GM23338 (cell line): ENCODE data around the gene PLK2.

ENCODE experiments used
- CREB1 ChIP-seq: fragments of 250-450 bp; sonication (Bioruptor Pico); IDR thresholded peaks from 2 replicates; pipeline ENCODE4 v1.5.0; 2020; ENCODE audit warnings: low read depth, mild to moderate bottlenecking, moderate library complexity
- EZH2 ChIP-seq: fragments of 200-600 bp; sonication (generic); IDR thresholded peaks from one replicate; pipeline ENCODE4 v1.8.0; 2017; ENCODE audit warnings: antibody characterized with exemption, mild to moderate bottlenecking, low read depth; ENCODE audit not compliant: unreplicated experiment
- EZH2phosphoT487 ChIP-seq: fragments of 200-600 bp; sonication (generic); IDR thresholded peaks from one replicate; pipeline ENCODE4 v1.8.1; 2018; ENCODE audit warnings: antibody characterized with exemption; ENCODE audit not compliant: unreplicated experiment
- JUNB ChIP-seq: IDR thresholded peaks from one replicate; pipeline ENCODE4 v1.6.1; 2016; ENCODE audit warnings: antibody characterized with exemption; ENCODE audit not compliant: unreplicated experiment
- POLR2AphosphoS5 ChIP-seq: IDR thresholded peaks from 2 replicates; pipeline ENCODE4 v1.6.1; 2016; ENCODE audit warnings: antibody characterized with exemption, low read depth
- TF ChIP-seq, protein P1 (sequence below), 2 experiments: fragments of 200-600 bp in 1 of 2; sonication (generic) in 1 of 2; conservative IDR thresholded peaks; 2 replicates each; pipeline versions ENCODE4 v1.5.1 to v1.6.1; 2016 to 2017; ENCODE audit warnings: antibody characterized with exemption in 2 of 2, low read depth in 2 of 2, mild to moderate bottlenecking in 2 of 2, moderate library complexity in 1 of 2
- TF ChIP-seq, protein P2 (sequence below): fragments of 250-450 bp; sonication (Bioruptor Pico); IDR thresholded peaks from 2 replicates; pipeline ENCODE4 v1.5.0; 2020; ENCODE audit warnings: mild to moderate bottlenecking, moderate library complexity

DNA sequence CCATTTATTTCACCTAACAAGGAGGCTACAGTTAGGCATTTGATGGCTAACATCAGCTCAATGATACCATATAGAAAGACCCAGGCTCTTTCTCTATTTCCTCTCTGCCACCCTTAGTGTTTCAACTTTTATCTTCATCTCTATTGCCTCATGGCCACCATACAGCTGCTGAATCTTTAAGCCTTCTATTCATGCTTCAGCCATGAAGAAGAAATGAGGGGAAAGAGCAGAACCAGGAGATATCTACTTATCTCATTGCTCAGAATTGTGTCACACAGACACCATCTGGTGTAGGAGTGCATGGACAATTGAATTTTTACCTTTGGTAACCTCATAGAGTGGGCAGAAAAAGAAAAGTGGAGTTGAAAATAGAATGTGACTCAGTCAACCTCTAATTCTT is 38.0 kb upstream of the PLK2 start:
- TF ChIP-seq, protein P1, sequence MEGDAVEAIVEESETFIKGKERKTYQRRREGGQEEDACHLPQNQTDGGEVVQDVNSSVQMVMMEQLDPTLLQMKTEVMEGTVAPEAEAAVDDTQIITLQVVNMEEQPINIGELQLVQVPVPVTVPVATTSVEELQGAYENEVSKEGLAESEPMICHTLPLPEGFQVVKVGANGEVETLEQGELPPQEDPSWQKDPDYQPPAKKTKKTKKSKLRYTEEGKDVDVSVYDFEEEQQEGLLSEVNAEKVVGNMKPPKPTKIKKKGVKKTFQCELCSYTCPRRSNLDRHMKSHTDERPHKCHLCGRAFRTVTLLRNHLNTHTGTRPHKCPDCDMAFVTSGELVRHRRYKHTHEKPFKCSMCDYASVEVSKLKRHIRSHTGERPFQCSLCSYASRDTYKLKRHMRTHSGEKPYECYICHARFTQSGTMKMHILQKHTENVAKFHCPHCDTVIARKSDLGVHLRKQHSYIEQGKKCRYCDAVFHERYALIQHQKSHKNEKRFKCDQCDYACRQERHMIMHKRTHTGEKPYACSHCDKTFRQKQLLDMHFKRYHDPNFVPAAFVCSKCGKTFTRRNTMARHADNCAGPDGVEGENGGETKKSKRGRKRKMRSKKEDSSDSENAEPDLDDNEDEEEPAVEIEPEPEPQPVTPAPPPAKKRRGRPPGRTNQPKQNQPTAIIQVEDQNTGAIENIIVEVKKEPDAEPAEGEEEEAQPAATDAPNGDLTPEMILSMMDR (conservative IDR thresholded peaks at IDR 0.05; ENCODE audit: low read depth in 2 of 2), result no peak
- TF ChIP-seq EZH2phosphoT487, result no peak
- no peak for TF ChIP-seq CREB1 (CRISPR knock-in tag)
- no peak for TF ChIP-seq JUNB
- TF ChIP-seq POLR2AphosphoS5, result no peak
- TF ChIP-seq, protein P2, sequence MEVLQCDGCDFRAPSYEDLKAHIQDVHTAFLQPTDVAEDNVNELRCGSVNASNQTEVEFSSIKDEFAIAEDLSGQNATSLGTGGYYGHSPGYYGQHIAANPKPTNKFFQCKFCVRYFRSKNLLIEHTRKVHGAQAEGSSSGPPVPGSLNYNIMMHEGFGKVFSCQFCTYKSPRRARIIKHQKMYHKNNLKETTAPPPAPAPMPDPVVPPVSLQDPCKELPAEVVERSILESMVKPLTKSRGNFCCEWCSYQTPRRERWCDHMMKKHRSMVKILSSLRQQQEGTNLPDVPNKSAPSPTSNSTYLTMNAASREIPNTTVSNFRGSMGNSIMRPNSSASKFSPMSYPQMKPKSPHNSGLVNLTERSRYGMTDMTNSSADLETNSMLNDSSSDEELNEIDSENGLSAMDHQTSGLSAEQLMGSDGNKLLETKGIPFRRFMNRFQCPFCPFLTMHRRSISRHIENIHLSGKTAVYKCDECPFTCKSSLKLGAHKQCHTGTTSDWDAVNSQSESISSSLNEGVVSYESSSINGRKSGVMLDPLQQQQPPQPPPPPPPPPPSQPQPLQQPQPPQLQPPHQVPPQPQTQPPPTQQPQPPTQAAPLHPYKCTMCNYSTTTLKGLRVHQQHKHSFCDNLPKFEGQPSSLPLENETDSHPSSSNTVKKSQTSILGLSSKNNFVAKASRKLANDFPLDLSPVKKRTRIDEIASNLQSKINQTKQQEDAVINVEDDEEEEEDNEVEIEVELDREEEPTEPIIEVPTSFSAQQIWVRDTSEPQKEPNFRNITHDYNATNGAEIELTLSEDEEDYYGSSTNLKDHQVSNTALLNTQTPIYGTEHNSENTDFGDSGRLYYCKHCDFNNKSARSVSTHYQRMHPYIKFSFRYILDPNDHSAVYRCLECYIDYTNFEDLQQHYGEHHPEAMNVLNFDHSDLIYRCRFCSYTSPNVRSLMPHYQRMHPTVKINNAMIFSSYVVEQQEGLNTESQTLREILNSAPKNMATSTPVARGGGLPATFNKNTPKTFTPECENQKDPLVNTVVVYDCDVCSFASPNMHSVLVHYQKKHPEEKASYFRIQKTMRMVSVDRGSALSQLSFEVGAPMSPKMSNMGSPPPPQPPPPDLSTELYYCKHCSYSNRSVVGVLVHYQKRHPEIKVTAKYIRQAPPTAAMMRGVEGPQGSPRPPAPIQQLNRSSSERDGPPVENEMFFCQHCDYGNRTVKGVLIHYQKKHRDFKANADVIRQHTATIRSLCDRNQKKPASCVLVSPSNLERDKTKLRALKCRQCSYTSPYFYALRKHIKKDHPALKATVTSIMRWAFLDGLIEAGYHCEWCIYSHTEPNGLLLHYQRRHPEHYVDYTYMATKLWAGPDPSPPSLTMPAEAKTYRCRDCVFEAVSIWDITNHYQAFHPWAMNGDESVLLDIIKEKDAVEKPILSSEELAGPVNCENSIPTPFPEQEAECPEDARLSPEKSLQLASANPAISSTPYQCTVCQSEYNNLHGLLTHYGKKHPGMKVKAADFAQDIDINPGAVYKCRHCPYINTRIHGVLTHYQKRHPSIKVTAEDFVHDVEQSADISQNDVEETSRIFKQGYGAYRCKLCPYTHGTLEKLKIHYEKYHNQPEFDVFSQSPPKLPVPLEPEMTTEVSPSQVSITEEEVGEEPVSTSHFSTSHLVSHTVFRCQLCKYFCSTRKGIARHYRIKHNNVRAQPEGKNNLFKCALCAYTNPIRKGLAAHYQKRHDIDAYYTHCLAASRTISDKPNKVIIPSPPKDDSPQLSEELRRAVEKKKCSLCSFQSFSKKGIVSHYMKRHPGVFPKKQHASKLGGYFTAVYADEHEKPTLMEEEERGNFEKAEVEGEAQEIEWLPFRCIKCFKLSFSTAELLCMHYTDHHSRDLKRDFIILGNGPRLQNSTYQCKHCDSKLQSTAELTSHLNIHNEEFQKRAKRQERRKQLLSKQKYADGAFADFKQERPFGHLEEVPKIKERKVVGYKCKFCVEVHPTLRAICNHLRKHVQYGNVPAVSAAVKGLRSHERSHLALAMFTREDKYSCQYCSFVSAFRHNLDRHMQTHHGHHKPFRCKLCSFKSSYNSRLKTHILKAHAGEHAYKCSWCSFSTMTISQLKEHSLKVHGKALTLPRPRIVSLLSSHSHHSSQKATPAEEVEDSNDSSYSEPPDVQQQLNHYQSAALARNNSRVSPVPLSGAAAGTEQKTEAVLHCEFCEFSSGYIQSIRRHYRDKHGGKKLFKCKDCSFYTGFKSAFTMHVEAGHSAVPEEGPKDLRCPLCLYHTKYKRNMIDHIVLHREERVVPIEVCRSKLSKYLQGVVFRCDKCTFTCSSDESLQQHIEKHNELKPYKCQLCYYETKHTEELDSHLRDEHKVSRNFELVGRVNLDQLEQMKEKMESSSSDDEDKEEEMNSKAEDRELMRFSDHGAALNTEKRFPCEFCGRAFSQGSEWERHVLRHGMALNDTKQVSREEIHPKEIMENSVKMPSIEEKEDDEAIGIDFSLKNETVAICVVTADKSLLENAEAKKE, result no peak
- TF ChIP-seq EZH2, result no peak
